GM12878 (cell line): ENCODE results near the gene SERPINA4. TPM values are rescaled to one million over a fixed set of nuclear protein-coding genes. Genes with fewer than 3 reads are reported as not detected.

Source experiments
- ATAC-seq: fragments of 200-7000 bp; cut with Tn5 transposase; 3 replicates; pipeline ENCODE4 v1.9.1; 2020; ENCODE audit warnings: mild to moderate bottlenecking, moderate library complexity
- BruUV-seq: library from RNA; stranded (reverse); fragments of 400-500 nt; replicated peaks from 2 replicates; lab custom pipeline; 2021; lab: Mats Ljungman, UMichigan
- CTCF ChIA-PET: fragments of 300-600 bp; sonication (Branson Sonifier 250); formaldehyde crosslinking; extraction: SDS; loops from one replicate; lab custom pipeline; 2021; ENCODE audit warnings: inconsistent platforms; lab: Yijun Ruan, JAX
- POLR2A ChIA-PET: fragments of 350-600 bp; formaldehyde crosslinking; extraction: SDS; loops from one replicate; lab custom pipeline; 2021; ENCODE audit warnings: inconsistent platforms; lab: Charles Lee
- RAD21 ChIA-PET: fragments of 300-600 bp; sonication (Branson Sonifier 250); formaldehyde crosslinking; loops from one replicate; lab custom pipeline; 2023; ENCODE audit warnings: antibody characterized with exemption; ENCODE audit not compliant: unreplicated experiment; lab: Charles Lee
- SMC1A ChIA-PET: fragments of 300-600 bp; sonication (Branson Sonifier 250); formaldehyde crosslinking; loops from one replicate; lab custom pipeline; 2023; ENCODE audit not compliant: unreplicated experiment, uncharacterized antibody; lab: Charles Lee
- DNase-seq: peaks from one replicate; pipeline ENCODE4 v3.0.0-alpha.2; 2011; ENCODE audit warnings: low read depth, low spot score
- FAIRE-seq: peaks from 3 replicates; lab custom pipeline; 2011; peaks lifted over from hg19 to GRCh38; lab: Jason Lieb, UNC
- H2AFZ ChIP-seq: 2 replicates; pipeline ENCODE4 v1.6.0; 2011; ENCODE audit warnings: low read depth, low read length, control low read depth; ENCODE audit not compliant: control insufficient read depth
- H3K27ac ChIP-seq: 2 replicates; pipeline ENCODE4 v1.5.1; 2011; ENCODE audit warnings: control low read depth; ENCODE audit not compliant: control insufficient read depth, insufficient read depth
- H3K27me3 ChIP-seq, 2 experiments: replicated peaks in 1 of 2; 2 replicates each; pipeline versions ENCODE4 v1.6.0 to v1.6.1; 2011; ENCODE audit warnings: low read length in 1 of 2; ENCODE audit not compliant: control insufficient read depth in 2 of 2, insufficient read depth in 2 of 2
- H3K36me3 ChIP-seq, 2 experiments: 2 replicates each; pipeline ENCODE4 v1.5.1; 2011; ENCODE audit warnings: low read length in 1 of 2; ENCODE audit not compliant: control insufficient read depth in 2 of 2, insufficient read depth in 2 of 2
- H3K4me1 ChIP-seq: 2 replicates; pipeline ENCODE4 v1.6.1; 2011; ENCODE audit warnings: mild to moderate bottlenecking, low read length, moderate library complexity, mixed read lengths; ENCODE audit not compliant: control insufficient read depth, insufficient read depth
- H3K4me2 ChIP-seq: 2 replicates; pipeline ENCODE4 v1.6.0; 2011; ENCODE audit warnings: control low read depth; ENCODE audit not compliant: control insufficient read depth, insufficient read depth
- H3K4me3 ChIP-seq: fragments of 200-600 bp; sonication (generic); 2 replicates; pipeline ENCODE4 v1.5.1; 2016
- H3K79me2 ChIP-seq: 2 replicates; pipeline ENCODE4 v1.6.0; 2011; ENCODE audit warnings: low read length; ENCODE audit not compliant: control insufficient read depth, insufficient read depth
- H3K9ac ChIP-seq: 2 replicates; pipeline ENCODE4 v1.8.0; 2011; ENCODE audit warnings: low read length, control low read depth, mixed read lengths; ENCODE audit not compliant: control insufficient read depth, insufficient read depth
- H3K9me3 ChIP-seq: replicated peaks from 3 replicates; pipeline ENCODE4 v1.5.1; 2011; ENCODE audit warnings: mild to moderate bottlenecking, low read length; ENCODE audit not compliant: control insufficient read depth, insufficient read depth
- H4K20me1 ChIP-seq: 2 replicates; pipeline ENCODE4 v1.6.0; 2011; ENCODE audit not compliant: control insufficient read depth, insufficient read depth
- CHD4 ChIP-seq: fragments of 200-600 bp; sonication (generic); IDR thresholded peaks from 2 replicates; pipeline ENCODE4 v1.6.1; 2016; ENCODE audit warnings: mild to moderate bottlenecking
- E2F4 ChIP-seq: IDR thresholded peaks from 2 replicates; pipeline ENCODE4 v1.6.1; 2012; ENCODE audit warnings: low read depth, low read length, improper control_type of control experiment
- EGR1 ChIP-seq, 2 experiments: IDR thresholded peaks; 1 replicate in 1 of 2; 2 replicates in 1 of 2; pipeline ENCODE4 v1.6.1; 2011 to 2012; ENCODE audit warnings: low read depth in 2 of 2, low read length in 2 of 2, borderline replicate concordance in 1 of 2, mild to moderate bottlenecking in 1 of 2, moderate library complexity in 1 of 2
- HDAC6 ChIP-seq: fragments of 200-600 bp; sonication (generic); IDR thresholded peaks from one replicate; pipeline ENCODE4 v1.8.0; 2017; ENCODE audit warnings: antibody characterized with exemption; ENCODE audit not compliant: unreplicated experiment
- JUNB ChIP-seq: IDR thresholded peaks from 2 replicates; pipeline ENCODE4 v1.6.1; 2016; ENCODE audit warnings: antibody characterized with exemption, mild to moderate bottlenecking
- NFYB ChIP-seq: IDR thresholded peaks from 2 replicates; pipeline ENCODE4 v1.6.1; 2011; ENCODE audit warnings: low read depth, mild to moderate bottlenecking, low read length, improper control_type of control experiment, moderate library complexity; ENCODE audit not compliant: insufficient read depth
- TARDBP ChIP-seq: IDR thresholded peaks from 2 replicates; pipeline ENCODE4 v1.6.1; 2016; ENCODE audit warnings: borderline replicate concordance
- ZNF274 ChIP-seq: IDR thresholded peaks from one replicate; pipeline ENCODE4 v1.8.0; 2011; ENCODE audit not compliant: insufficient read length, insufficient read depth
- WGBS: methylation state at CpG from one replicate; pipeline ENCODE4 v1.1.6; 2016; ENCODE audit warnings: low lambda C conversion rate; ENCODE audit not compliant: insufficient replicate concordance, insufficient coverage; ENCODE audit errors: missing lambda C conversion rate; 5-methylcytosine and 5-hydroxymethylcytosine counted together
- in situ Hi-C: fragments of 300-500 bp; cut with MboI; formaldehyde crosslinking; loops from 9 replicates; pipeline ENCODE4 v1.14.3; 2018; ENCODE audit warnings: mixed read lengths
- intact Hi-C: fragments of 100-400 bp; cut with micrococcal nuclease; formaldehyde crosslinking; loops from one replicate; pipeline ENCODE4 v1.14.2; 2022; ENCODE audit not compliant: unreplicated experiment
- polyA plus RNA-seq, 11 experiments: library from polyadenylated mRNA; depleted of rRNA in 4 of 11; unstranded in 6 of 11; stranded (reverse) in 5 of 11; fragments of >200 nt; fragmentation: Nextera tagmentation in 4 of 11; fragmentation: Illumina TruSeq in 1 of 11; extraction: Ambion mirVana in 4 of 11; extraction: Trizol in 1 of 11; gene quantifications; 1 replicate in 1 of 11; 2 replicates in 10 of 11; pipeline versions ENCODE4 v1.2.1 to v1.2.3, GENCODE V29; 2011 to 2016; ENCODE audit warnings: inconsistent platforms in 2 of 11, missing spikeins in 2 of 11, low read depth in 1 of 11
- total RNA-seq, 4 experiments: library from RNA; depleted of rRNA in 3 of 4; stranded (reverse); fragments of >200 nt in 3 of 4; fragmentation: Illumina TruSeq in 1 of 4; extraction: Trizol in 1 of 4; gene quantifications; 2 replicates each; pipeline versions ENCODE4 v1.2.1 to v1.2.3, GENCODE V29; 2013 to 2021

SERPINA4 gene
- total and polyA plus RNA-seq, 10 of the 15 experiments (the other 5 are each of a cell fraction or from before 2014, with no cell fraction given): 0.13 TPM; not detected in 9

- H3K4me2 ChIP-seq: no peak overlapping the region
- WGBS: 9% methylated on average over 6 of the region's 6 CpGs
- TF ChIP-seq NFYB (no peak), CHD4 (no peak), JUNB (no peak), ZNF274 (no peak), E2F4 (no peak), EGR1 (IDR thresholded peaks at IDR 0.05; ENCODE audit: borderline replicate concordance in 1 of 2, low read depth in 2 of 2, low read length in 2 of 2) (no peak), HDAC6 (no peak), TARDBP (no peak)
- no peaks in the 10 kb centered on the region for H3K4me1 ChIP-seq
- no peaks in the 10 kb centered on the region for H3K79me2 ChIP-seq
- H3K4me3 ChIP-seq: no peak overlapping the region
- no peak for ATAC-seq
- no peaks in the 10 kb centered on the region for H3K9me3 ChIP-seq
- intact Hi-C loops (no loop called here), in situ Hi-C loops (no loop called here)
- ChIA-PET POLR2A (no interaction called here), SMC1A (no interaction called here), RAD21 (no interaction called here), CTCF (interaction anchor here (0.6 kb wide), 1 partner anchor 311 kb away, joined by 3 read pairs; no protein-coding TSS in a partner anchor)
- no peaks in the 10 kb centered on the region for H3K36me3 ChIP-seq
- H3K9ac ChIP-seq: no peak overlapping the region
- DNase-seq: no peak
- no peak for FAIRE-seq
- BruUV-seq: no TSS peak
- no peaks in the 10 kb centered on the region for H4K20me1 ChIP-seq
- H3K27me3 ChIP-seq: no peaks in the 10 kb centered on the region; a peak in 1 of 4 replicates
- no peak overlapping the region for H2AFZ ChIP-seq
- no peak overlapping the region for H3K27ac ChIP-seq
These were observed 12.4 kb downstream of the SERPINA4 start for GRCh38 chr14:94573475-94574277.
